Thoracic aorta endothelial cell (primary cell): Measurements from ENCODE around the gene SCYGR2. TPM values are rescaled to one million over a fixed set of nuclear protein-coding genes. Genes with fewer than 3 reads are reported as not detected.

Experiments
- total RNA-seq: library from RNA; depleted of rRNA; stranded (reverse); fragments of >200 nt; gene quantifications from 2 replicates; pipeline ENCODE4 v1.2.3, GENCODE V29; 2012

The SCYGR2 gene
- not detected in 2 replicates for total RNA-seq

GRCh38 chr2:227598835-227599503 is at the start of gene SCYGR2:
SCYGR2 (plus strand) TSS chr2:227598893; CDS start chr2:227598893, 0 bp downstream.

DNA sequence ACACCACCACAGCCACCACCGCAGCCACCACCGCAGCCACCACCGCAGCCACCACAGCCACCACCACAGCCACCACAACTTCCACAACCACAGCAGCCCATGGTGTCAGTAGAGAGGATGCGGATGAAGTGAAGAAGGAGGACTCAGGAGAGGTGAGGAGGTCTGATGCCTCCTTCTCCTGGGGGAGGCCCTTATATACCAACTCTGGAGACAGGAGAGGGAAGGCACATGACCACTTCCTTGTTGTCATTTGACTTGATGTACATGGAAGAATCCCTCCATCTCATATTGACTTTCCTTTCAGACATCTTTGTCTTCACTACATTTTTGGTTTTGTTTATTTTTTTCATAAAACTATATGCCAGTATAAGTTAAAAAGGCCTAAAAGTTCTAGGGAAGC is 16.0 kb downstream of the SCYGR2 start, which contains the start of gene SCYGR3:
SCYGR3 (minus strand) TSS at position 101 of the 400 bp plus-strand sequence; CDS start at position 101, 0 bp downstream.

DNA sequence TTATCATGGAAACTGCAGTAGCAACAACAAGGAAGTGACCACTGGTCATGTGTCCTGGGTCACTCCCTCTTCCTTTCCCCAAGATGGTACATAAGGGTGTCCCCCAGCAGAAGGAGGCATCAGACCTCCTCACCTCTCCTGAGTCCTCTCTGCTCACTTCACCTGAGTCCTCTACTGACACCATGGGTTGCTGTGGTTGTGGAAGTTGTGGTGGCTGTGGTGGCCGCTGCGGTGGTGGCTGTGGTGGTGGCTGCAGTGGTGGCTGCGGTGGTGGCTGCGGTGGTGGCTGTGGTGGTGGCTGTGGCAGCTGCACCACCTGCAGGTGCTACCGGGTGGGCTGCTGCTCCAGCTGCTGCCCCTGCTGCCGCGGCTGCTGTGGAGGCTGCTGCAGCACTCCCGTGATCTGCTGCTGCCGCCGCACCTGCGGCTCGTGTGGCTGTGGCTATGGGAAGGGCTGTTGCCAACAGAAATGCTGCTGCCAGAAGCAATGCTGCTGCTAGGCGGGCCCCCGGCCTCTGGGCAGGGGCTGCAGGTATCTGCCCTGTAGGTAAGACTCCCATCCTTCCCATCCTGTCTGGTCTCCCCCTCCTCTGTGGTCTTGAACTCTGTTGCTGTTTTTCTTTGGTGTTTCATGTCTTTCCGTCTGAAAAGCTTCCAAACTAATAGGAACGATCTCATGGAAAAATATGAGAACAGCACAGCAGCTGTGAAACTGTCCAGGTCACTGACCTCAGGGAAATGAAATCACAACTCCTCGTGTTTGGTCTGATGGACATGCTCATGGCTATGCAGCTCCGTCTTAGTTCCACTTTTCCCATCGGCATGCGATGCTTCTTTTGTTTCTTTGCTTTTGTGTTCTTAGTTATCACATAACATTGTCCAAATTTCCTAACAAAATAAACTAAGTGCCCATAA is 18.9 kb downstream of the SCYGR2 start, which contains the start of gene SCYGR4:
SCYGR4 (plus strand) TSS at position 183 of the 915 bp plus-strand sequence; CDS start at position 183, 0 bp downstream.

Other genes with a start within 250 kb of the SCYGR2 start
- gene TM4SF20, start 219.6 kb upstream of the SCYGR2 start, total RNA-seq, result not detected in 2 replicates
- gene SCYGR1, start 210.9 kb upstream of the SCYGR2 start, total RNA-seq, result not detected in 2 replicates
- 85.0 and 130 TPM in 2 replicates for gene AGFG1, start 126.7 kb upstream of the SCYGR2 start, total RNA-seq
- not detected in 2 replicates for gene SCYGR3, start 15.9 kb downstream of the SCYGR2 start, total RNA-seq
- not detected in 2 replicates for gene SCYGR4, start 18.6 kb downstream of the SCYGR2 start, total RNA-seq
- gene SCYGR5, start 67.9 kb downstream of the SCYGR2 start, total RNA-seq, result not detected in 2 replicates
- 0.40 and 0.86 TPM in 2 replicates for gene SLC19A3, start 119.1 kb downstream of the SCYGR2 start, total RNA-seq
- not detected in 2 replicates for gene SCYGR6, start 125.9 kb downstream of the SCYGR2 start, total RNA-seq
- gene SCYGR7, start 129.4 kb downstream of the SCYGR2 start, total RNA-seq, result not detected in 2 replicates
- gene SCYGR8, start 147.0 kb downstream of the SCYGR2 start, total RNA-seq, result not detected in 2 replicates
- gene CCL20, start 214.9 kb downstream of the SCYGR2 start, total RNA-seq, result 0.22 TPM in 1 of 2 replicates, not detected in the other